ENCODE measurements around the gene RORB.

DNA sequence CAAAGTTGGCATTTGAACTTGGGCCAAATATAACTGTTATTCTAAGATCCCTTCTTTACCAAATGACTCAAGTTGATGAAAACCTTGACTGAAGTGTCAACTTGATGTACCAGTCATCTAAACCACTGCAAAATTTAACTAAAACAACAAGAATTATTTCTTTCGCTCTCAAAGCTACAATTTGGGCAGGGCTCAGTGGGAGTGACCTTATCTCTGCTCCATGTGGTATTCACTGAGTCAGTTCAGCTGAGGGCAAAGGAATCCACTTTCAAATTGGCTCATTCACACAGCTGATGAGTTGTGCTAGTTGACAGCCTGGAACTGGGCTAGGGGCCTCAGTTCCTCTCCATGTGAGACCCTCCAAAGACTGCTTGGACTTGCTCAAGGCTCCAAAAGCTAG lies 166.3 kb downstream of the RORB start:
- TF ChIP-seq, protein P1, sequence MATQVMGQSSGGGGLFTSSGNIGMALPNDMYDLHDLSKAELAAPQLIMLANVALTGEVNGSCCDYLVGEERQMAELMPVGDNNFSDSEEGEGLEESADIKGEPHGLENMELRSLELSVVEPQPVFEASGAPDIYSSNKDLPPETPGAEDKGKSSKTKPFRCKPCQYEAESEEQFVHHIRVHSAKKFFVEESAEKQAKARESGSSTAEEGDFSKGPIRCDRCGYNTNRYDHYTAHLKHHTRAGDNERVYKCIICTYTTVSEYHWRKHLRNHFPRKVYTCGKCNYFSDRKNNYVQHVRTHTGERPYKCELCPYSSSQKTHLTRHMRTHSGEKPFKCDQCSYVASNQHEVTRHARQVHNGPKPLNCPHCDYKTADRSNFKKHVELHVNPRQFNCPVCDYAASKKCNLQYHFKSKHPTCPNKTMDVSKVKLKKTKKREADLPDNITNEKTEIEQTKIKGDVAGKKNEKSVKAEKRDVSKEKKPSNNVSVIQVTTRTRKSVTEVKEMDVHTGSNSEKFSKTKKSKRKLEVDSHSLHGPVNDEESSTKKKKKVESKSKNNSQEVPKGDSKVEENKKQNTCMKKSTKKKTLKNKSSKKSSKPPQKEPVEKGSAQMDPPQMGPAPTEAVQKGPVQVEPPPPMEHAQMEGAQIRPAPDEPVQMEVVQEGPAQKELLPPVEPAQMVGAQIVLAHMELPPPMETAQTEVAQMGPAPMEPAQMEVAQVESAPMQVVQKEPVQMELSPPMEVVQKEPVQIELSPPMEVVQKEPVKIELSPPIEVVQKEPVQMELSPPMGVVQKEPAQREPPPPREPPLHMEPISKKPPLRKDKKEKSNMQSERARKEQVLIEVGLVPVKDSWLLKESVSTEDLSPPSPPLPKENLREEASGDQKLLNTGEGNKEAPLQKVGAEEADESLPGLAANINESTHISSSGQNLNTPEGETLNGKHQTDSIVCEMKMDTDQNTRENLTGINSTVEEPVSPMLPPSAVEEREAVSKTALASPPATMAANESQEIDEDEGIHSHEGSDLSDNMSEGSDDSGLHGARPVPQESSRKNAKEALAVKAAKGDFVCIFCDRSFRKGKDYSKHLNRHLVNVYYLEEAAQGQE (IDR thresholded peaks at IDR 0.05; ENCODE audit: low read depth) = no peak
- TF ChIP-seq EP300 (IDR thresholded peaks at IDR 0.05; ENCODE audit: borderline replicate concordance) = no peak
- no peak for TF ChIP-seq ZBTB7A (IDR thresholded peaks at IDR 0.05; ENCODE audit: low read depth)
- no peak for TF ChIP-seq RAD21 (IDR thresholded peaks at IDR 0.05; ENCODE audit: low read depth)
- no peak for TF ChIP-seq FOXM1 (IDR thresholded peaks at IDR 0.05; ENCODE audit: borderline replicate concordance, low read depth)
- TF ChIP-seq, protein P2, sequence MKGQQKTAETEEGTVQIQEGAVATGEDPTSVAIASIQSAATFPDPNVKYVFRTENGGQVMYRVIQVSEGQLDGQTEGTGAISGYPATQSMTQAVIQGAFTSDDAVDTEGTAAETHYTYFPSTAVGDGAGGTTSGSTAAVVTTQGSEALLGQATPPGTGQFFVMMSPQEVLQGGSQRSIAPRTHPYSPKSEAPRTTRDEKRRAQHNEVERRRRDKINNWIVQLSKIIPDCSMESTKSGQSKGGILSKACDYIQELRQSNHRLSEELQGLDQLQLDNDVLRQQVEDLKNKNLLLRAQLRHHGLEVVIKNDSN (IDR thresholded peaks at IDR 0.05) = no peak
- TF ChIP-seq TAF1 (IDR thresholded peaks at IDR 0.05; ENCODE audit: low read depth) = no peak
- TF ChIP-seq EGR1 (IDR thresholded peaks at IDR 0.05) = no peak
- no peak for TF ChIP-seq YY1 (IDR thresholded peaks at IDR 0.05; ENCODE audit: low read depth)
- TF ChIP-seq, protein P3, sequence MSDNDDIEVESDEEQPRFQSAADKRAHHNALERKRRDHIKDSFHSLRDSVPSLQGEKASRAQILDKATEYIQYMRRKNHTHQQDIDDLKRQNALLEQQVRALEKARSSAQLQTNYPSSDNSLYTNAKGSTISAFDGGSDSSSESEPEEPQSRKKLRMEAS (IDR thresholded peaks at IDR 0.05) = no peak
- no peak for TF ChIP-seq TEAD4 (IDR thresholded peaks at IDR 0.05)
- no peak for TF ChIP-seq CREB1 (IDR thresholded peaks at IDR 0.05; ENCODE audit: low read depth)
- TF ChIP-seq NFIC (IDR thresholded peaks at IDR 0.05) = no peak
- TF ChIP-seq CEBPB (IDR thresholded peaks at IDR 0.05) = no peak

Measured in Ishikawa (cell line).